COR-L47 (cell line): Measurements from ENCODE around the gene PCNX3.
"Not testable (repeated sequence)": the region's sequence is repeated elsewhere in the genome, so short reads cannot be mapped to it uniquely, and the experiment has no call there.

Experiments used
- DNase-seq: peaks from one replicate; lab custom pipeline; 2025; lab: John Stamatoyannopoulos, UW

The PCNX3 gene

DNA sequence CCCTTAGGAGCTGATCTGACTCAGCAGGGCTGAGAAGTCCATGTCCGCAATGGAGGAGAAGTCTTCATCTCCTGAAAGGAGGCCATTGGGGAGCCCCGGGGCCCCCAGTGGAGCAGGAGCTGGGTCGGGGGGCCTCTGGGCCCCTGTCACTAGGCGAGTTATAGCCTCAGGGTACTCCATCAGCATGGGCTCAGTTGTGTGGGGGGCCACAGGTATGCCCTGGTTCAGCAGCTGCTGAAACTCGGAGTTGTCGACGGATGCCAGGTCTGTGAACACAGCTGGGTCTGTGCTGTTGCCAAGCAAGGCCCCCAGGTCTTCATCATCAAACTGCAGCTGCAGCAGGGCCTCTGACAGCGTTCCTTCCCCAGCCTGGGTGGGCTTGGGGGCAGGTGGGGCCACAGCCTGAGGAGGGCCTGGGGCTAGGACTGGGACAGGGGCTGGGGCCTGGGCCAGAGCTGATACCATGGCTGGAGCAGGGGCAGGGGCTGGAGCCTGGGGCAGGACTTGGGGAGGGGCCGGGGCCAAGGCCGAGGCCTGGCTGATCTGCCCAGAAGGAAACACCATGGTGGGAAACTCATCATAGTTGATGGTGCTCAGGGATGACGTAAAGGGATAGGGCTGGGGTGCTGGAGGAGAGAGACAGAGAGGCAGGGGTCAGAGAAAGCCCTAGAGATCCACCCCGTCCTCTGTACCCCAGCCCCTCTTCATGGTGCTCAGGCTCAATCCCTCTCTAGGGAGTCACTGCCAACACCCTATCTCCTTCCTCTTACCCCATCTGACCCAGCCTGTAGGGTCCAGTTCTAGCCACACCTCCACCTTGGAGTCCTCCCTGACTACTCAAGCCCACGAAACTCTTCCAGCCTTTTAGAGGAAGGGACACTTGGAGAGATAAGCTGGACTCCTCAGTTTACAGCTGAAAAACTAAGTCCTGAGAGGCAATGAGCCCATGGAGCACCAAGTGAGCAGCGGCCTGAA is 39.1 kb downstream of the PCNX3 start:
- no peak for DNase-seq

DNA sequence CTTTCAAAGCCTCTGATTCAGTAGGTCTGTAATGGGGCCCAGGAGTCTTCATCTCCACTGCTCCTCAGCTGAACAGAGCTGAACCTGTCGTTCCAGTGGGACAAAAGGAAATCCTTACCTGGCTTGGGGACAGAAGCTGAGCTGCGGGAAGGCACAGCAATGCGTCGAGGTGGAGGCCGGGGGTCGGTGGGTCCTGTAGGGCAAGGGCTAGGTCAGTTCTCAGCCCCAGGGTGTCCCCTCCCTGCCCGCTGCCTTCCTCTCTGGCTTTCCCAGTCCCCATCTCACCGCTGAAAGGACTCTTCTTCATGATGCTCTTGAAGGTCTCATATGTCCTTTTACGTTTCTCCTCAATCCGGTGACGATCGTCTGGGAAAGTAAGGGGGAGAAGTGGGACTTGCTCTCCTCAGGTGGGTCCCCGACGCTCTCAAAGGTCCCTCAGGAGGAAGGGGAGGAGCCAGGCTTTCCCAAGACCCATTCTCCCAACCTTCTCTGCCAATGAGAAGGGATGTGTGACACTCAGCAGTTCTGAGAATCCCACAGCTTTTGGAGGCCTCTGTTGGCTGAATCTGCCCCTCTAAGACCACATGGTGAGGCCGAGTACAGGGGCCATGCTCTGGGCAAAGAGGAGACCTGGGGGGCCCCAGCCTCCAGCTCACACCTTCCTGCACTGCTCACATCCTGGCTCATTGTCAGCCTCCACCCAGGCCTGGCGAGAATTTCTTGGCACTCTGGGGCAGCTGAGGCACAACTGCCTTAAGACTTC is 40.2 kb downstream of the PCNX3 start:
- no peak for DNase-seq

DNA sequence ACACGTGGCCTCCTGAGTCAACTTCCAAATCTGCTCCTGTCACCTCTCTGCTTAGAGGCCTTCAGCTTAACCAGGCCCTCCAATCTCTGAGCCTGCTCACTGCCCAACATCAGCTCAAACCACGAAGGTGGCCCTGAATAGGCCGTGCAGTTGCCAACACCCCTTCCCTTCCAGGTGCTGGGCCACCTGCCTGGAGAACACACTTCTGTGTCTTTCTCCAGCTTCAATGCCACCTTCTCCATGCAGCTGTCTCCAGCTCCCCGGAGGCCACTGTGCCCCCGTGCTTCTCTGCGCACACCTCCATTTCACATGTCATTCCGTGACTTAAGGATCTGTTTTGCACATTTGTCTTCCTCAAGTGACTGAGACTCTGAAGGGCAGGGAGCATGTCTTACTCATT is 41.9 kb downstream of the PCNX3 start:
- DNase-seq = no peak

DNA sequence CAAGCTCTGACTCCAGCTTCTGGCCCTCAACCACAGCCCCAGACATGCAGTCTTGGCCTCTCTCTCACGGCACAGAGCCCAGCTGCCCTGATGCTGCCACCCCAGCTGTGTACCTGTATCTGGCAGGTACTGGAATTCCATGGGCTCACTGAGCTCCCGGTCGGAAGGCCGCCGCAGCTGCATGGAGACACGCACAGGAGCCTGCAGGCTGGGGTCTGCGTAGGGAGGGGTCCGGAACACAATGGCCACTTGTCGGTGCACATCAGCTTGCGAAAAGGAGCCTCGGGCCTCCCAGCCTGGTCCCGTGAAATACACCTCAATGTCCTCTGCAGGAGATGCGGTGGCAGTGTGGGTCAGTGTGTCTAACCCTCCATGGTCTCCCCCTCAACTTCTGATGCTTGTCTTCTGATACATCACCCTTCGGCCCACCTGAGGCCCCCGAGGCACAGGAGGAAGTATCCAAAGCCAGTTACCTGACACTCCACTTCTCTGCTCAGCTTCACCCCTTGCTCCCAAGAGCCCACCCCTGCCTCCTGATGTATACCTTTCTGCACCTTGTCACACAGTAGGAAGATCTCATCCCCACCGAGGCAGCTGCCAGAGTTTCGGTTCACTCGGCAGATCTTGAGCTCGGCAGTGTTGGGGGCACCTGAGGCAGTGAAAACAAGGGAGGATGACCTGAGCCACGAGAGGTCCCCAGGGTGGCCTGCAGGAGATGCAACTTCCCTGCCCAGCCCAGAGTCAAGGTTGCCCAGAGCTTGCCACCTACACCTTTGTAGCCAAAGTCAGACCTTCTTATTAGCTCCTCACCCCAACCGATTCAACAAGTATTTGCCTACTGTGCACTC is 42.8 kb downstream of the PCNX3 start:
- no peak for DNase-seq

DNA sequence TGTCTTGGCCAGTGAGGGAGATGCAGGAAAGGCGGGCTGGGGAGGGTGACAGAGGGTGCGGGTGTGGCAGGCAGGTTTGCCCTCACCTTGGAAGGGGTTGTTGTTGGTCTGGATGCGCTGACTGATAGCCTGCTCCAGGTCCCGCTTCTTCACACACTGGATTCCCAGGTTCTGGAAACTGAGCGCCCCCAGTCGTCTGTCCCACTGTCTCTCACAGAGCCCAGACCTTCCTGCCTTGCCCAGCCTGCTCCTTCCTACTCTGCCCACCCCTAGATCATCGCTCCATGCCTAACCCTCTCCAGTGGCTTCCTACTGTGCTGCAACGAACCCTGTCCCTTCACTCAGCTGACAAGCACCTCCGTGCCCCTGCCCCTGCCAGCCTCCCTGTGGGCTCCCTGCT is 44.5 kb downstream of the PCNX3 start:
- DNase-seq = no peak

DNA sequence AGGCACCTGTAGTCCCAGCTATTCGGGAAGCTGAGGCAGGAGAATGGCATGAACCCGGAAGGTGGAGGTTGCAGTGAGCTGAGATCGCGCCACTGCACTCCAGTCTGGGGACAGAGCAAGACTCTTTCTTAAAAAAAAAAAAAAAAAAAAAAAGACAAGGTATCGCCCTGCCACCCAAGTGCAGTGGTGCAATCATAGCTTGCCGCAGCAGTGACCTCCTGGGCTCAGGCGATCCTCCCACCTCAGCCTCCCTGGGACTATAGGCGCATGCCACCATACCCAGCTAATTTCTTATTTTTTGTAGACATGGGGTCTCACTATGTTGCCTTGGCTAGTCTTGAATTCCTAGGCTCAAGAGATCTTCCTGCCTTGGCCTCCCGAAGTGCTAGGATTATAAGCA is 45.3 kb downstream of the PCNX3 start:
- not testable (repeated sequence) for DNase-seq

DNA sequence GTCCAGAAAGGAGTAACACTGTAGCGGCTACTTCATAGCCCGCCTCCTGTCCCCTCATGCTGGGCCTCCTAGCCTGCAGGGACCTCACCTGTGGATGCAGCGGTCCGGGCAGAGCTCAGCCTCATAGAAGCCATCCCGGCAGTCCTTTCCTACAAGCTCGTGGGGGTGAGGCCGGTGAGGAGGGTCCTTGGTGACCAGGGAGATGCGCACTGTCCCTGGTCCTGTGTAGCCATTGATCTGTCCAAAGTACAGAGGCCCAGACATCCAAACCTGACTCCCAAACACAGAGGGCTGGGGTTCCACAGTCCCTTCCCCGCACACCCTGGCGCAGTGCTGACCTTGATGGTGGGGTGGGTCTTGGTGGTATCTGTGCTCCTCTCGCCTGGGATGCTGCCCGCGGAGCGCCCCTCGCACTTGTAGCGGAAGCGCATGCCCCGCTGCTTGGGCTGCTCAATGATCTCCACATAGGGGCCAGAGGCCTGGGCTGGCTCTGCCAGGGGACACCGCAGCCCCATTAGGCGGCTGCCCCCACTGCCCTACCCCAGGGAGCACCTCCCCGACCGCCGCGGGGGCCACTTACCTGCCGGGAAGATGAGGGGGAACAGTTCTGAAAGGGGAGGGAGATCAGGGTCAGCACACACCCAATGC is 46.1 kb downstream of the PCNX3 start:
- DNase-seq = no peak

DNA sequence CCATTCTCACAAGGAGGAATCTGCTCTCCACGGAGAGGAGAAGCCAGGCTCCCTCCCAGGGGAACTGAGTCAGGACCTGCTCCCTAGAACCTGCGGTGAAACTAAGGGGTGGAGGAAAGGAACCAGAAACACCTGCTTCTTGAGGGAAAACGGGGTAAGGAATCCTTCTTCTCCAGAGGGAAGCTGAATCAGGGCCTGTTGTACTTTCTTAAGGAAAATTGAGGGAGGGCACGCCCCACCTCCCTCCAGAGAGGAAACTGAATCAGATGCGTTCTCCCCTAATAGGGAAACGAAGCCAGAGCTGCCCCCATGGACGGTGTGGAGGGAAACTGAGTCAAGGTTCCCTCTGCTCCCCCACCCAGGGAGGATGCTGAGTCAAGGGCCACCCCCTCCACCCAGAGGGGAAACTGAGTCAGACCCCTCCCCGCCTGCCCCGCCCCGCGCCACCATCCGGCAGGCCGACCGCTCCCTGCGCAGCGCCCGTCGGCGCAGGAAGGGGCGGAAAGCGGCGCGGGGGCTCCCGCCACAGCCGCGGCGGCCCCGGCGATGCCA is 46.7 kb downstream of the PCNX3 start:
- no peak for DNase-seq

DNA sequence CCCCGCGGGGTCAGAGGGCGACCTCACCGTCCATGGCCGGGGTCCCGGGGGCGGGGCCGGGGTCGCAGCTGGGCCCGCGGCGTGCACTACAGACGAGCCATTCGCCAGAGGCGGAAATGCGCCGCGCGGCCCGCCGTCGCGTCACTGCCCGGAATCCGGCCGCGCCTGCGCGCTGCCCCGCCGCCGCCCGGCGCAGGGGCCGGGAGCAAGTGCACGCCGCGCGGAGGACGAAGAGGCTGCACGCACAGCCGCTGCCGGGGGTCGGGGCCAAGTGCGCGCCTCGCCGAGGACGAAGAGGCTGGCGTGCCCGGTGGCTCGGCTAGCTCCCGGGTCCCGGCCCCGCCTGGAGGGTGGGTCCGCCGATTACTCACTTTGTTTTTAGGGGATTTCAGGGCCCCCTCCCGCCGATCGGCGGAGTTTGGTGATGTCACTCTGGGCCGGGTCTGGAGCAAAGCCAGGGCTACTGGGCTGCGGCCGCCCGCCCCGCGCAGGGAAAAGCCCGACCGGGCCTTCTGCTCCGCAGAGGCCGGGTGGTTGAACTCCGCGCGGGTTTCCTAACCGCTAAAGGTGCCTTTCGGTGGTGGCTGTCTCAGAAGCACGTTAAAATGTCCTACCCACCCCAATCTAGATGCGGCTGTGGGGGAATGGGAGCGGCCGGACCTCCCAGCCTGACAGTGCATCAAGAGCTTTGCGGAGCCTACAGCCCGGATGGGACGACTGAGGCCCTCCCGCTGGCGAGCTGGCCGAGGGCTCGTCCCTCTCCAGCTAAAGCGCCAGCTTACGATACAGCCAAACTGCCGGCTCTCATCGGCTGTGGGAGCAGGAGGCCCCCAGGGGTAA is 47.4 kb downstream of the PCNX3 start, which contains the start of gene RELA:
RELA (minus strand) TSS at position 118 of the 840 bp plus-strand sequence; CDS start at position 34, 84 bp downstream.
- DNase-seq = peak; percentile 70

DNA sequence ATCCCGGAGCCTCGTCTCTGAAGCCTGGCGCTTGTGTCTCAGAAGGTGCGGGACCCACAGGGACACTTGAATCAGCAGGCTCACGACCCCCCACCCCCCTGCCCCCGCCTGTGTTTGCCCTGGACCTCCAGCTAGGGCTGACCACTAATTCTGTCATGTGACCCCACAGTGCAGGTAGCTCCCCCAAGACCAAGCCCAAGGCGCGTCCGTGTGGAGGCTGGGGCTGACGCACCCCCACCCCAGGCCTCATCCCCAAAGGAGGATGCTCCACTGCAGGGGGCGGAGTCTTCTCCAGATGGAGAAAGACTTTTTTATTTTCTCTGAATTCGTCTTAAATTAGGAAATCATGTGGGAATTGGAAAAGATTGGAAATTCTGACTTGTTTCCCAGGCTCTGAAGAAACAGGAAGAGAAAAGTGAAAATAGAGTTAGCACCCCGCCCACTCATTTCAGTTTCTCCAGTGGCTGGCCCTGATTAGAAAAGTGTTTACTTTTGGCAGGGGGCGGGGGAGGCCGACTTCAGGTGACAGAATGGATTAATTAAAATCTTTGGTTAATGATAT is 48.1 kb downstream of the PCNX3 start:
- no peak for DNase-seq

DNA sequence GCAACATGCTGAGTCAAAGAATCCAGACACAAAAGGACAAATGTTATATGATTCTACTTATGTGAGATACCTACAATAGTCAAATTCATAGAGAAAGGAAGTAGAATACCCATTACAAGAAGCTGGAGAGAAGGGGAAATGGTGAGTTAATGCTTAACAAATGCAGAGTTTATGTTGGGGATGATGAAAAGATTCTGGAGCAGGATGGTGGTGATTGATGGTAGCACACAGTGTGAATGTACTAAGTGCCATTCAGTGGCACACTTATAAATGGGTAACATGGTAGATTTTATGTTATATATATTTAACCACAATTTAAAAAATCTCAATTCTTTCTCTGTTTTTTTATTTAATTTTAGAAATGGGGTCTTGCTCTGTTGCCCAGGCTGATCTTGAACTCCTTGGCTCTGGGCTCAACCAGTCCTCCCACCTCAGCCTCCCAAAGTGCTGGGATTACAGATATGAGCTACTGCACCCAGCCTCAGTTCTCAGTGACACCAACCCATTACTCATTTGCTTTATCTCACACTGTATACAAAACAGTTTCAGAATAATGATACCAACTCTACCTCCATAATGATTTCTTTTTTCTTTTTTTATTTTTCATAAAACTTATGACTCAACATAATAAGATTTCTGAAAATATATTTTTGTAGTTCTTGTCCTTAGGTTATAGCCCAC is 56.7 kb downstream of the PCNX3 start:
- DNase-seq = no peak

DNA sequence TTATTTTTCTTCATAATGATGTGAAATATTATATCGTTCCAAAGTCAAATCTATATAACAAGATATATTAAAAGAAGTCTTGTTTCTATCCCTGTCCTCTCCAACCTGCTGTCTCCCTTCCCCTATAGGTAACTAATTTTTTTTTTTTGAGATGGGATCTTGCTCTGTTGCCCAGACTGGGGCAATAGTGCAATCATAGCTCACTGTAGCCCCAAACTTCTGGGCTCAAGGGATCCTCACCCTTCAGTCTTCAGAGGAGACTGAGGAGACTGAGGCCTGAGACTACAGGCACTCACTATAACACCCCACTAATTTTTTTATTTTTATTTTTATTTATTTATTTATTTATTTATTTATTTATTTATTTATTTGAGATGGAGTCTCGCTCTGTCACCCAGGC is 57.4 kb downstream of the PCNX3 start:
- no peak for DNase-seq

DNA sequence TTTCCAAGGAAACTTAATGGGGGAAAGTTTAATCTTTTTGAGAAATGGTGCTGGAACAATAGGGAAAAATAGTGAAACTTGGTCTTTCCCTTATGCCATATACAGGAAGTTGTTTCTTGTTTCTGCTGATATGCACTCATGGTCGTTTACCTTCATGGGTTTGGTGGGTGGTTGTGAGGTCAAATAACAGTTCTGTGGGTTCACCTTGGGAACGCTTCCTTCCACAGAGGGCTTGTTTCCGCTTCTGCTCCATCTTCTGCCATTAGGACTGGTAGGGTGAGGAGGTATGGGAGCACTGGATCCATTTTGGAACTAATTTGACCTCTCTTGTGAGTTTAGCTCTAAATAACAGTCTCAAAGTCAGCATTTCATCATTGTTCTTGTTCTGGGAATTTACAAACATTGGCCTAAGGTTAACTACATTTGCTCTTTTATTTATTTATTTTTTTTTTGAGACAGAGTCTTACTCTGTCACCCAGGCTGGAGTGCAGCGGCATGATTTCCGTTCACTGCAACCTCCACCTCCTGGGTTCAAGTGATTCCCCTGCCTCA is 64.7 kb downstream of the PCNX3 start:
- no peak for DNase-seq

DNA sequence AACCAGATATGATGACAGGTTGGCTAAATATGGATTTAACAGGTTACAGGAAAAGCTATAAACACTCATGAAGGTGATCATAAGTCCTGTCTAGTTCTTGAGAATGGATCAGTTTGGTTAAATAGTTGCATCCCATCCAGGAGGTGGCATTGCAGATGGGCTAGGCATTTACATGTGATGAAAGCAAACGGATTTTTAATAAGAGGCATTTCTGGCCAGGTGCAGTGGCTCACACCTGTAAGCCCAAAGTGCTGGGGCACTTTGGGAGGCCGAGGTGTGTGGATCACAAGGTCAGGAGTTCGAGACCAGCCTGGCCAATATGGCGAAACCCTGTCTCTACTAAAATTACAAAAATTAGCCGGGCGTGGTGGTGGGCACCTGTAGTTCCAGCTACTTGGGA is 67.9 kb downstream of the PCNX3 start:
- not testable (repeated sequence) for DNase-seq

DNA sequence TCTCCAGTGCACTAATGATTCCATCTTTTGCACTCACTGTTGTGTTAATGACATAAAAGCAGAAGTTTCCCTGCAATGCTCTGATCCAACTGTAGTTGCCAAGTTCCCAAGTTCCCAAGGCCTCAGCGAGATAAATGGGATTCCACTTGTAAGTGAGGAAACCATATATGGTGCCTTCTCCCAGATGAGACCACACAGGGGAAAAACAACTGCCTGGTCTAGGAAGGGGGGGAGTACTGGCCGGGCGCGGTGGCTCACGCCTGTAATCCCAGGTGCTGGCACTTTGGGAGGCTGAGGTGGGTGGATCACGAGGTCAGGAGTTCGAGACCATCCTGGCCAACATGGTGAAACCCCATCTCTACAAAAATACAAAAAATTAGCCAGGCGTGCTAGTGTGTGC is 70.4 kb downstream of the PCNX3 start:
- no peak for DNase-seq
